Mammary epithelial cell (primary cell): Measurements from ENCODE around the gene DPYSL3.

Experiments
- EZH2 ChIP-seq: IDR thresholded peaks from 2 replicates; pipeline ENCODE4 v1.6.1; 2012; ENCODE audit warnings: low read length, inconsistent platforms, borderline replicate concordance
- TF ChIP-seq, protein P1 (sequence below), 2 donors: IDR thresholded peaks in 1 of 2; conservative IDR thresholded peaks in 1 of 2; 2 replicates each; pipeline ENCODE4 v1.5.1; 2011 to 2012; ENCODE audit warnings: inconsistent platforms in 2 of 2, low read length in 2 of 2, mild to moderate bottlenecking in 2 of 2, control low read depth in 1 of 2, low read depth in 1 of 2; ENCODE audit not compliant: insufficient read depth in 1 of 2; ENCODE audit errors: extremely low read depth in 1 of 2

DNA sequence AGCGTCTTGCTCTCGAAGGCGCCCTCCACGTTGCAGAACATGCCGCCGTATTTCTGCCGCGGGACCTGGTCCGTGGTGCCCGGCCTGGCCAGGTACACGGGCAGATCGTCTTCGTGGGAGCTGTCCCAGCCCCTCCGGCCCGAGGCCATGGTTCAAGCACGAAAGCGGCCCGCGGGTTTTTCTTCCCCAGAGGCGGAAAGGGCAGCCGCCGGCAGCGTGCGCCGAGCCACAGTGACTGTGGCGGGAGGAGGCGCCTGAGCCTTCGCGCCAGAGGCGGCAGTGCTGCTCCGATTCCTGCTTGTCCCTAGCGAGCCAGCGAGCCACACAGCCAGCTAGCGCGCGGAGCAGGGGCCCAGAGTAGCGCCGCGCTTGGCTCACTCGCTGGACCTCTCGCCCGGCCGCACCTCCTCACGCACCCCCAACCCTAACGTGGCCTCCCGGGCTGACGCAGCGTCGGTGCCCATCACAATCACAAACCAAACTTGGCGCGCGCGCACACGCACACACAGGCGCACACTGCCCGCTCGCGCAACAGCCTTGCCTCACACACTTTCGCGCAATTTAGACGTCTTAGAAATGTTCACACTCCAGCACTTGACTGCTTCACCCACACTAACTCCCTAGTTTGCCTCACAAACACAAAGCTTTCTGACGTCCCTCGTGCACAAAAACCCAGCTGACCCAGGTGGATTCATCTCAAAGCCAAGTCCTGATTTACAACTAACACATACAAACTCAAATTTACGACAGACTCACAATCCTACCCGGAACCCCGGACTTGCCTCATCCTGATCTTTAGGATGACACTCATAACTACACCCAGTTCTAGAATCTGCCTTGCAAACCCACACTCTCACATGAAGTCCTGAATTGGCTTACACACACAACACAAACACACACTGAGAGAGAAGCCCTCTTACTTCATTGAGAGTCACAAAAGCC is at the start of gene DPYSL3:
- TF ChIP-seq, protein P1, sequence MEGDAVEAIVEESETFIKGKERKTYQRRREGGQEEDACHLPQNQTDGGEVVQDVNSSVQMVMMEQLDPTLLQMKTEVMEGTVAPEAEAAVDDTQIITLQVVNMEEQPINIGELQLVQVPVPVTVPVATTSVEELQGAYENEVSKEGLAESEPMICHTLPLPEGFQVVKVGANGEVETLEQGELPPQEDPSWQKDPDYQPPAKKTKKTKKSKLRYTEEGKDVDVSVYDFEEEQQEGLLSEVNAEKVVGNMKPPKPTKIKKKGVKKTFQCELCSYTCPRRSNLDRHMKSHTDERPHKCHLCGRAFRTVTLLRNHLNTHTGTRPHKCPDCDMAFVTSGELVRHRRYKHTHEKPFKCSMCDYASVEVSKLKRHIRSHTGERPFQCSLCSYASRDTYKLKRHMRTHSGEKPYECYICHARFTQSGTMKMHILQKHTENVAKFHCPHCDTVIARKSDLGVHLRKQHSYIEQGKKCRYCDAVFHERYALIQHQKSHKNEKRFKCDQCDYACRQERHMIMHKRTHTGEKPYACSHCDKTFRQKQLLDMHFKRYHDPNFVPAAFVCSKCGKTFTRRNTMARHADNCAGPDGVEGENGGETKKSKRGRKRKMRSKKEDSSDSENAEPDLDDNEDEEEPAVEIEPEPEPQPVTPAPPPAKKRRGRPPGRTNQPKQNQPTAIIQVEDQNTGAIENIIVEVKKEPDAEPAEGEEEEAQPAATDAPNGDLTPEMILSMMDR (conservative IDR thresholded peaks at IDR 0.05 in 1 of 2, IDR thresholded peaks at IDR 0.05 in 1 of 2; ENCODE audit: extremely low read depth in 1 of 2, insufficient read depth in 1 of 2, low read depth in 1 of 2, low read length in 2 of 2): peak in 1 of 2 donors; percentile 30
- TF ChIP-seq EZH2: no peak
